Measurements from ENCODE around the gene MBOAT2. TPM values are rescaled to one million over a fixed set of nuclear protein-coding genes. Genes with fewer than 3 reads are reported as not detected.

Gene MBOAT2
- total and polyA plus RNA-seq, 4 donors = 9.0 to 72.9 (median 16.8) TPM

DNA sequence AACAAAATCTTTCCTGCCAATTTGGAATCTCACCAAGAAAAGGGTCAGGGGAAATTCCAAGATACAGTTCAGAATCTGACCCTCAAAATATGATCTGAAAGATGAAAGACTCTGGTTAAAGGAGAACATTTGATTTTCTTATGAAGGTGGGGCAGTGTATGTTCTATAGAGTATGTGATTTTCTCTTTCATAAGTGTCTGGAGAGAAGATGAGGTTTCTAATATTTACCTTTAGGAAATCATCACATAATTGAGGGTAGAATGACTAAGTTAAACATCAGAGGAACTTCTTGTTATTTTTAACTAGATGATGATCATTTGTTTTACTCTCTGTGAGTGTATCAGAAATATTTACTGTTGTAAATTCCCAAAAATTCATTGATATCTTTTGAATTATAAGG lies 27.8 kb upstream of the MBOAT2 start:
- DNase-seq = no peak

DNA sequence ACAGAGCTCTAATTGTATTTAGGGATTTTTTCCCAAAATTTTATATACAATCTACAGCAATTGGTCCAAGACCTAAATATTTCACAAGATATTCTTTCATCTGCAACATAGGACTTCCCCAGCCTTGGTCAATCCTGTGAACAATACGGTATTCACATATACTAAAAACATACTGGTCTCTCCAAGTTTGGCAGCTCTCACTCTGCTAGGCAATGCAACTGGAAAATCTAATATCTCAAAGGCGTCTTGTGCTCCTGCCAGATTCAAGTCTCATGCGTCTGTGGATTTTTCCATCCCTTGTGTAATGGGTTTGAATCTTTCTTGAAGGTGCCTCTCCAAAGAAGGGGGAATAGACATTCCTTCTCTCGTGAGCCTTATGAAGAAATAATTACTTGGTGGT lies 27.4 kb upstream of the MBOAT2 start:
- Histone ChIP-seq H3K4me3 (no peak overlapping the region), H3K9me3 (ENCODE audit: control insufficient read depth in 4 of 4, insufficient read depth in 3 of 4, low read length in 3 of 4) (no peaks in the 10 kb centered on the region), H3K27me3 (ENCODE audit: control insufficient read depth in 3 of 3, insufficient read depth in 3 of 3, low read length in 2 of 3) (no peaks in the 10 kb centered on the region), H3K9ac (ENCODE audit: insufficient read depth in 1 of 2, low read length in 2 of 2) (no peak overlapping the region), H3K4me1 (ENCODE audit: control insufficient read depth in 5 of 5, insufficient read depth in 5 of 5, low read length in 5 of 5) (peaks cover 0 to 29% (median 0%) of the 10 kb centered on the region in 5 donors), H3K36me3 (ENCODE audit: control insufficient read depth in 4 of 4, insufficient read depth in 4 of 4, low read length in 4 of 4) (no peaks in the 10 kb centered on the region), H3K27ac (ENCODE audit: low read depth in 1 of 2, low read length in 1 of 2) (no peak overlapping the region)
- TF ChIP-seq, protein P1, sequence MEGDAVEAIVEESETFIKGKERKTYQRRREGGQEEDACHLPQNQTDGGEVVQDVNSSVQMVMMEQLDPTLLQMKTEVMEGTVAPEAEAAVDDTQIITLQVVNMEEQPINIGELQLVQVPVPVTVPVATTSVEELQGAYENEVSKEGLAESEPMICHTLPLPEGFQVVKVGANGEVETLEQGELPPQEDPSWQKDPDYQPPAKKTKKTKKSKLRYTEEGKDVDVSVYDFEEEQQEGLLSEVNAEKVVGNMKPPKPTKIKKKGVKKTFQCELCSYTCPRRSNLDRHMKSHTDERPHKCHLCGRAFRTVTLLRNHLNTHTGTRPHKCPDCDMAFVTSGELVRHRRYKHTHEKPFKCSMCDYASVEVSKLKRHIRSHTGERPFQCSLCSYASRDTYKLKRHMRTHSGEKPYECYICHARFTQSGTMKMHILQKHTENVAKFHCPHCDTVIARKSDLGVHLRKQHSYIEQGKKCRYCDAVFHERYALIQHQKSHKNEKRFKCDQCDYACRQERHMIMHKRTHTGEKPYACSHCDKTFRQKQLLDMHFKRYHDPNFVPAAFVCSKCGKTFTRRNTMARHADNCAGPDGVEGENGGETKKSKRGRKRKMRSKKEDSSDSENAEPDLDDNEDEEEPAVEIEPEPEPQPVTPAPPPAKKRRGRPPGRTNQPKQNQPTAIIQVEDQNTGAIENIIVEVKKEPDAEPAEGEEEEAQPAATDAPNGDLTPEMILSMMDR (IDR thresholded peaks at IDR 0.05; ENCODE audit: control extremely low read depth, extremely low read depth) = no peak
- DNase-seq (peak; percentile 28 to 66 (median 64)), ATAC-seq (ENCODE audit: insufficient read depth, low FRiP score) (no peak)
- WGBS, 2 donors = 24 to 48% methylated on average over 4 of the region's 4 CpGs

More for the DNA sequence above, 27.8 kb upstream of the MBOAT2 start:
- Histone ChIP-seq H3K36me3 (ENCODE audit: control insufficient read depth in 4 of 4, insufficient read depth in 4 of 4, low read length in 4 of 4) (no peaks in the 10 kb centered on the region), H3K4me3 (no peak overlapping the region), H3K27ac (ENCODE audit: low read depth in 1 of 2, low read length in 1 of 2) (no peak overlapping the region), H3K4me1 (ENCODE audit: control insufficient read depth in 5 of 5, insufficient read depth in 5 of 5, low read length in 5 of 5) (peaks cover 0 to 26% (median 0%) of the 10 kb centered on the region in 5 donors), H3K27me3 (ENCODE audit: control insufficient read depth in 3 of 3, insufficient read depth in 3 of 3, low read length in 2 of 3) (no peaks in the 10 kb centered on the region), H3K9me3 (ENCODE audit: control insufficient read depth in 4 of 4, insufficient read depth in 3 of 4, low read length in 3 of 4) (no peaks in the 10 kb centered on the region), H3K9ac (ENCODE audit: insufficient read depth in 1 of 2, low read length in 2 of 2) (no peak overlapping the region)
- TF ChIP-seq, protein P1 (IDR thresholded peaks at IDR 0.05; ENCODE audit: control extremely low read depth, extremely low read depth) = no peak
- no peak for ATAC-seq (ENCODE audit: insufficient read depth, low FRiP score)

DNA sequence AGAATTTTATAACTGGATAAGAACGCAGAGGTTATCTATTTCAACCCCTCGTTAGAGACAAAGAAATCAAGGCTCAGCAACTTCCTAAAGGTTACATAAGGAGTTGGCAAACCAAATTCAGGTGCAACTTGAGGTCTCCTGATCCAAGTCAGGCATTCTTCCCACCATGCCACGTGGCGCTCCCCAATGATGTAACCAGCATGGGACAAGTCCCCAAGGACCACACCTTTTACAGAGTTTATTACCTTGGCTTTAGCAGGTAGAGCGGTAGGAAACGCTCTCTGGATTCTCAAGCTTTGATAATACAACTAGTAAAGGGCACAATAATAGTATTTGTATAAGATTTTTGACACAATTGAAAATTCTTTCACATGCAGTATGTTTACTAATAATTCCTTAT lies 26.7 kb upstream of the MBOAT2 start:
- Histone ChIP-seq H3K4me3 (no peak overlapping the region), H3K4me1 (ENCODE audit: control insufficient read depth in 5 of 5, insufficient read depth in 5 of 5, low read length in 5 of 5) (peaks cover 0 to 29% (median 0%) of the 10 kb centered on the region in 5 donors), H3K9ac (ENCODE audit: insufficient read depth in 1 of 2, low read length in 2 of 2) (no peak overlapping the region), H3K36me3 (ENCODE audit: control insufficient read depth in 4 of 4, insufficient read depth in 4 of 4, low read length in 4 of 4) (no peaks in the 10 kb centered on the region), H3K9me3 (ENCODE audit: control insufficient read depth in 4 of 4, insufficient read depth in 3 of 4, low read length in 3 of 4) (no peaks in the 10 kb centered on the region), H3K27me3 (ENCODE audit: control insufficient read depth in 3 of 3, insufficient read depth in 3 of 3, low read length in 2 of 3) (no peaks in the 10 kb centered on the region), H3K27ac (ENCODE audit: low read depth in 1 of 2, low read length in 1 of 2) (no peak overlapping the region)
- WGBS, 2 donors = 86 to 93% methylated on average over 6 of the region's 6 CpGs
- DNase-seq (no peak), ATAC-seq (ENCODE audit: insufficient read depth, low FRiP score) (no peak)
- TF ChIP-seq, protein P1 (IDR thresholded peaks at IDR 0.05; ENCODE audit: control extremely low read depth, extremely low read depth) = no peak

DNA sequence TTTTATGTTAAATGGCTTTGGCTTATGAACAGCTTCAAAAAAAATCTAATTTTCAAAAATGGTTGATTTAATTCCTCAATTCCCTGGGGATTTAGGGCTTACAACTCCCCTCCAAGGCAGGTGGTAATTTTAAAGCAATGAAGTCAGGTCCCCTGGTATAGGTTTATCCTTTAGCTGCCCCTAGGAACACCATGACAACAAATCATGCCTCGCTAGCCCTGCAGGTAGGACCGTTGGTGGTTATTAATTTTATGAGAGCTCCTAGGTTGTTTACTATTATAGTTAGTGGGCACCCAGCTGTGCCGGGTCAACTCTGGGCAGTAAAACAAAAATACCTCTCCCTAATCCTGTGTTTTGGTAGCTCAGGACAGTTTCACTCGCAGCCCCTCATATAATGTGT lies 26.2 kb upstream of the MBOAT2 start:
- ATAC-seq (ENCODE audit: insufficient read depth, low FRiP score) (no peak), DNase-seq (no peak)
- no peaks in the 10 kb centered on the region for H3K27me3 ChIP-seq (ENCODE audit: control insufficient read depth in 3 of 3, insufficient read depth in 3 of 3, low read length in 2 of 3)
- H3K4me1 ChIP-seq (ENCODE audit: control insufficient read depth in 5 of 5, insufficient read depth in 5 of 5, low read length in 5 of 5) = peaks cover 0 to 29% (median 0%) of the 10 kb centered on the region in 5 donors
- H3K9me3 ChIP-seq (ENCODE audit: control insufficient read depth in 4 of 4, insufficient read depth in 3 of 4, low read length in 3 of 4) = no peaks in the 10 kb centered on the region
- H3K36me3 ChIP-seq (ENCODE audit: control insufficient read depth in 4 of 4, insufficient read depth in 4 of 4, low read length in 4 of 4) = no peaks in the 10 kb centered on the region
- no peak overlapping the region for H3K4me3 ChIP-seq
- H3K27ac ChIP-seq (ENCODE audit: low read depth in 1 of 2, low read length in 1 of 2) = no peak overlapping the region
- WGBS, 2 donors = 91% methylated on average over 4 of the region's 4 CpGs
- TF ChIP-seq, protein P1 (IDR thresholded peaks at IDR 0.05; ENCODE audit: control extremely low read depth, extremely low read depth) = no peak
- H3K9ac ChIP-seq (ENCODE audit: insufficient read depth in 1 of 2, low read length in 2 of 2) = no peak overlapping the region

Data from lung (tissue), 12 donors.